Memory B cell (primary cell): Measurements from ENCODE around the gene EPB41L1.
"Not testable (repeated sequence)": the region's sequence is repeated elsewhere in the genome, so short reads cannot be mapped to it uniquely, and the experiment has no call there.

ENCODE experiments used
- ATAC-seq: fragments of 150-1000 bp; cut with Tn5 transposase; 2 replicates; pipeline ENCODE4 v1.10.0; 2021; ENCODE audit warnings: low read depth, mild to moderate bottlenecking, moderate library complexity
- DNase-seq, 2 donors: peaks; one replicate each; pipeline ENCODE4 v3.0.0; 2022; ENCODE audit warnings: low spot score in 2 of 2
- H3K27ac Mint-ChIP-seq: one replicate; pipeline ENCODE4 v1.8.0; 2022; ENCODE audit warnings: mild to moderate bottlenecking, moderate library complexity, mixed read lengths
- H3K27me3 Mint-ChIP-seq: one replicate; pipeline ENCODE4 v1.8.0; 2022; ENCODE audit warnings: mixed read lengths
- H3K36me3 Mint-ChIP-seq: one replicate; pipeline ENCODE4 v1.8.0; 2022; ENCODE audit warnings: mild to moderate bottlenecking, mixed read lengths
- H3K4me1 Mint-ChIP-seq: one replicate; pipeline ENCODE4 v1.8.0; 2022; ENCODE audit warnings: mixed read lengths
- H3K4me3 Mint-ChIP-seq: one replicate; pipeline ENCODE4 v1.8.0; 2022; ENCODE audit warnings: mild to moderate bottlenecking, moderate library complexity, mixed read lengths
- H3K9me3 Mint-ChIP-seq: one replicate; pipeline ENCODE4 v1.8.0; 2022; ENCODE audit warnings: mixed read lengths

EPB41L1 gene

GRCh38 chr20:36135159-36135558 is 19.4 kb upstream of the EPB41L1 start:
- Mint-ChIP-seq H3K36me3 (no peaks in the 10 kb centered on the region), H3K9me3 (no peaks in the 10 kb centered on the region), H3K27me3 (peaks cover 1% of the 10 kb centered on the region), H3K4me1 (peaks cover 9% of the 10 kb centered on the region), H3K27ac (no peak overlapping the region), H3K4me3 (no peak overlapping the region)
- DNase-seq (no peak), ATAC-seq (no peak)

GRCh38 chr20:36135821-36136220 is 18.7 kb upstream of the EPB41L1 start:
- no peak overlapping the region for H3K4me3 Mint-ChIP-seq
- H3K9me3 Mint-ChIP-seq, result no peaks in the 10 kb centered on the region
- no peak for ATAC-seq
- DNase-seq, result no peak
- H3K27me3 Mint-ChIP-seq, result peaks cover 1% of the 10 kb centered on the region
- no peak overlapping the region for H3K27ac Mint-ChIP-seq
- peaks cover 9% of the 10 kb centered on the region for H3K4me1 Mint-ChIP-seq
- H3K36me3 Mint-ChIP-seq, result no peaks in the 10 kb centered on the region

GRCh38 chr20:36137313-36137712 is 17.2 kb upstream of the EPB41L1 start:
- H3K9me3 Mint-ChIP-seq, DNase-seq, H3K27me3 Mint-ChIP-seq, H3K4me1 Mint-ChIP-seq, H3K27ac Mint-ChIP-seq, H3K4me3 Mint-ChIP-seq, H3K36me3 Mint-ChIP-seq, ATAC-seq: not testable (repeated sequence)

GRCh38 chr20:36141310-36141709 is 13.2 kb upstream of the EPB41L1 start:
- peaks cover 3% of the 10 kb centered on the region for H3K27me3 Mint-ChIP-seq
- ATAC-seq (no peak), DNase-seq (no peak)
- no peaks in the 10 kb centered on the region for H3K9me3 Mint-ChIP-seq
- no peak overlapping the region for H3K4me3 Mint-ChIP-seq
- peaks cover 18% of the 10 kb centered on the region for H3K4me1 Mint-ChIP-seq
- H3K27ac Mint-ChIP-seq, result no peak overlapping the region
- no peaks in the 10 kb centered on the region for H3K36me3 Mint-ChIP-seq

DNA sequence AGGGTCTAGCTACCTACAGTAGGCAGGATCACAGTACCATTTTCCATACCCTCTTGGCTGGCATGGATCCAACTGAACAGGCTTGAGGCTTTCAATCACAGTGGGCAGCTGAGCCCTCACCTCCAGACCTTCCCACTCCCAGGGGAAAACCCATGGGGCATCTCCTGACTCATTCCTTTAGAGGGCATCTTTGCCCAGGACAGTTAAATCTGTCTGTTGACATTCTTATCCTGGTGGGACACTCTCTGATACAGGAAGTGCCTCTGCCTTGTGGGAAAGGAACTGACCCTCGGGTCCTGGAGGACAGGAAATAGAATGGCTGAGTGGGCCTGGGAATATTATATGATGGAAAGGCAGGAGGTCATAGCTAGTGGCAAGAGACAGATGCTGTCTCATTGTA is 10.2 kb upstream of the EPB41L1 start:
- ATAC-seq (no peak), DNase-seq (no peak)
- H3K36me3 Mint-ChIP-seq, result no peaks in the 10 kb centered on the region
- no peak overlapping the region for H3K27ac Mint-ChIP-seq
- peaks cover 6% of the 10 kb centered on the region for H3K27me3 Mint-ChIP-seq
- H3K9me3 Mint-ChIP-seq, result no peaks in the 10 kb centered on the region
- H3K4me3 Mint-ChIP-seq, result no peak overlapping the region
- H3K4me1 Mint-ChIP-seq, result peaks cover 20% of the 10 kb centered on the region

DNA sequence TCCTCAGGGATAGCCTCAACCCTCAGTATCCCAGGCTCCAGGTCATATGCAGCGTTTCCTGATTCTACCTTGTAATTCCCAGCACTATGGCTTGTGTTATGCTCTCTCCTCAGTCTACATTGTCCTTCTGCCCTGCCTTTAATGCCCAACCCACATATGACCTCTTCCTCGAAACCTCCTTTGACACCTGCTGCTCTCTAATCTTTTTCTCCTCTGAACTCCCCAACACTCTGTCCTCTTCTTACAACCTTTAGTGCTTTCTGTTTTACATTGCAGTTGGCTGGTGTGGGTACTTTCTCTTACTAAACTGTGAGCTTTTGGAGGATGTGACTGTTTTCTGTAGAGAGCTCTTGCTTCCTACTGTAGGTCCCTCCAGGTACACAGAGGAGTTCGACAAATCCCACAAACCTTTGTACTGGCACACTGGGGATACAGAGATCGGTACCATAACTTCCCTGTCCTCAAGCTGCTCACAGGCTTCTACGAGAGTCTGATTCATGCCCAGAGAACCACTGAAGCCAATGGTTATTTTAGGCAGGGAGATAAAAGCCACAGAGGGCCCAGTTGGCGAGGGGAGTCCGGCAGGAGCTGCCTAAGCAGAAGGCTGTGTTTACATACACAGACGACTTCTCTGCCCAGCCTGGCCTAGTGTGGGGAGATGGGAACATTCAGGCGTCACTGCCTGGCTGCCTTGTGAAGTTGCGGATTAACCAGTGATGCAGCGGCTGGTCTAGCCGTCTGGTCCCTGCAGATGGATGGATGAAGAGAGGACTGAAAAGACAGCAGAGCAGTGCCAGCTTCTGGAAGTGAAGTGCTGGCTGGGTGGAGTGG is 8.4 kb upstream of the EPB41L1 start:
- no peak overlapping the region for H3K4me3 Mint-ChIP-seq
- no peaks in the 10 kb centered on the region for H3K9me3 Mint-ChIP-seq
- no peak overlapping the region for H3K27ac Mint-ChIP-seq
- no peak for DNase-seq
- no peak for ATAC-seq
- H3K36me3 Mint-ChIP-seq, result no peaks in the 10 kb centered on the region
- peaks cover 21% of the 10 kb centered on the region for H3K4me1 Mint-ChIP-seq
- peaks cover 6% of the 10 kb centered on the region for H3K27me3 Mint-ChIP-seq

DNA sequence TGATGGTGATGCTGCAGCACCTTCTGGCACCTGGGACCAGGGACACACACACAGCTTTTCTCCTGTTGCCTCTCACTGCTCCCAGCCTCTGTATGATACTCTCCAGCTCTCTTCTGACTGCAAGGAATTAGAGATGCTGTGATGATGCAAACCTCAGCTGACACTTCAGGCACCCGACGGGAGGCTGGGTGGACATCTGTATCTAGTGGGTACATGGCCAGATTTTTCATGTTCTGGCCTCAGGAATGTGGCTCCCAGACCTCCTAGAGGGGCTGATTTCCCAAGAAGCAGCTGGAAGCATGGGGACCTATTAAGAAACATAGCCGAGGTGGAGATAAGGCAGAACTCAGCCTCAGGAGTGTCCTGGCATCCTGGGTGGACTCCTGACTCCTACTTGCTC is 6.8 kb upstream of the EPB41L1 start:
- peaks cover 9% of the 10 kb centered on the region for H3K27me3 Mint-ChIP-seq
- H3K4me1 Mint-ChIP-seq, result peaks cover 15% of the 10 kb centered on the region
- ATAC-seq (no peak), DNase-seq (no peak)
- H3K36me3 Mint-ChIP-seq, result no peaks in the 10 kb centered on the region
- no peak overlapping the region for H3K4me3 Mint-ChIP-seq
- H3K27ac Mint-ChIP-seq, result no peak overlapping the region
- H3K9me3 Mint-ChIP-seq, result no peaks in the 10 kb centered on the region

GRCh38 chr20:36148439-36148838 is 6.1 kb upstream of the EPB41L1 start:
- Mint-ChIP-seq H3K4me1 (peaks cover 8% of the 10 kb centered on the region), H3K4me3 (no peak overlapping the region), H3K36me3 (no peaks in the 10 kb centered on the region), H3K27me3 (peaks cover 16% of the 10 kb centered on the region), H3K9me3 (no peaks in the 10 kb centered on the region), H3K27ac (no peak overlapping the region)
- ATAC-seq, result no peak
- no peak for DNase-seq

GRCh38 chr20:36149012-36149411 is 5.5 kb upstream of the EPB41L1 start:
- H3K27ac Mint-ChIP-seq, result no peak overlapping the region
- H3K4me1 Mint-ChIP-seq, result peaks cover 6% of the 10 kb centered on the region
- ATAC-seq (no peak), DNase-seq (no peak)
- H3K27me3 Mint-ChIP-seq, result peaks cover 16% of the 10 kb centered on the region
- no peaks in the 10 kb centered on the region for H3K9me3 Mint-ChIP-seq
- H3K4me3 Mint-ChIP-seq, result no peak overlapping the region
- no peaks in the 10 kb centered on the region for H3K36me3 Mint-ChIP-seq

DNA sequence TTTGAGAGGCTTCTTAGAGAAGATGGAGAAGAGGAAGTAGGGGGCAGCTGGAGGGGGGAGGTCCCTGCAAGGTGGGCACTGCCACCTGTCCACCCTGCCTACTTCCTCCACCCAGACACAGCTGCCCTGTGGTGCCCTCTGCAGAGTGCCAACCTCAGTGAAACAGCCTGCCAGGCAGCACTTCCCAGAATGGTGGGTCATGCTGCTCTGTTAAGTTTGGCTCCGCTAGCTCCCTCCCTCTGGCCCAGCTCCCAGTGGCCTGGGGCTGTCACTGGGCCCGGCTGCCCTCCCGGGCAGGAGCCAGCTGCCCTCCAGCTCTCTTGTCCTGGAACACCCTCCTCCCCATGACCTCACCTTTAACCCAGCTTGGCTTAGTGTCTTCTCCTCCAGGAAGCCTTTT is 5.1 kb upstream of the EPB41L1 start:
- no peak for ATAC-seq
- no peak overlapping the region for H3K27ac Mint-ChIP-seq
- no peak for DNase-seq
- H3K36me3 Mint-ChIP-seq, result no peaks in the 10 kb centered on the region
- no peak overlapping the region for H3K4me3 Mint-ChIP-seq
- peaks cover 6% of the 10 kb centered on the region for H3K4me1 Mint-ChIP-seq
- no peaks in the 10 kb centered on the region for H3K9me3 Mint-ChIP-seq
- H3K27me3 Mint-ChIP-seq, result peaks cover 16% of the 10 kb centered on the region

- no peak for DNase-seq
- no peak for ATAC-seq
- Mint-ChIP-seq H3K4me1 (peaks cover 8% of the 10 kb centered on the region), H3K9me3 (no peaks in the 10 kb centered on the region), H3K36me3 (no peaks in the 10 kb centered on the region), H3K27me3 (peaks cover 18% of the 10 kb centered on the region), H3K4me3 (no peak overlapping the region), H3K27ac (no peak overlapping the region)
Observed at GRCh38 chr20:36150489-36150846, 4.1 kb upstream of the EPB41L1 start.

DNA sequence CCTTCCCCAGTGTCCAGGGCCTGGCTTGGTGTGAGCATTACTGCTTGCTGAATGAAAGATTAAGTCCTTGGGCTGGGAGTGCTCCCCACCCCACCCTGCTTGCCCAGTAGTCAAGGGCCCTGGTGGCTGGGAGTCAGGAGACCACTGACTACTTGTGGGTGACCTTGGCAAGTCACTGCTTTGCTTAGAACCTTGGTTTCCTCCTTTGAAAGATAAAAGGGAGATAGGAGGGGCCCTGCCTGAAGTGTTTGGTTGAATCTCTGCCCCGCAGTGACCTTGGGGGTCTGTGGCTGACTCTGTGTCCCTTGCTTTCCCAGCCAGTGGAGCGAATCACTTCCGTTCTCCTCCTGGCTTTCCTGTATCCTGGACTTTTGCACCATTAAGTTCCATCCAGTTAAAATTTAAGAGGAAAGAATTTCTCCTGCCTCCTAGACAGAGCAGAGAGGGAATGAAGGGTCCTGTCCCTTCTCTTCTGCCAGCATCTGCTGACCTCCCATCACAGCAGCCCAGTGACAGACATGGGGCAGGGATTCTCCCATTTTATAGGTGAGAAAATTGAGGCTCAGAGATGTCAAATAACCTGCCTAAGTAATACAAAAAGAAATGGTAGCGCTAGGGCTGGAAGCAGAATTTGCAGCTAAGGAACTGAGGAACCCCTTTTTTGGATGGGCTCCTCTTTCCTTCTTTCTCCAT is 3.5 kb upstream of the EPB41L1 start:
- Mint-ChIP-seq H3K27ac (no peak overlapping the region), H3K9me3 (no peaks in the 10 kb centered on the region), H3K4me1 (peaks cover 5% of the 10 kb centered on the region), H3K4me3 (no peak overlapping the region), H3K36me3 (no peaks in the 10 kb centered on the region), H3K27me3 (peaks cover 15% of the 10 kb centered on the region)
- DNase-seq, result no peak
- no peak for ATAC-seq

DNA sequence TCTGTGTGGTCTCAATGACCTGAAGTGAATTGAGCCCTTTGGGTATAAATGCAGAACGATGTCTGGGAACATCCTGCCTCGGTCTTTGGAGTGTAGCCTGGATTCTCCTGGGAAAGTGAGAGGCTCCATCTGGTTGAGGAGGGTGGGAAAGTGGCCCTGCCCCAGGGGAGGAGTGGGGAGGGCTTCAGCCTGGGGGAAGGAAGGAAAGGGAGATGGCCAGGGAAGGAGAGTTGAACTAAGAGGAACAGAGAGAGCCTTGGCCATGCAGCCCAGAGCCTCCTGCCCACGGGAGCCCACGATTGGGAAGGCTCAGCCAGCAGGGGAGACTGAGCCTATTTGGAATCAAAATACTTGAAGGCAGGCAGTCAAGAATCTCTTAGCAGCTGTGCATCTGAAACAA is 2.3 kb upstream of the EPB41L1 start:
- no peaks in the 10 kb centered on the region for H3K36me3 Mint-ChIP-seq
- H3K4me3 Mint-ChIP-seq, result no peak overlapping the region
- peaks cover 13% of the 10 kb centered on the region for H3K27me3 Mint-ChIP-seq
- no peak overlapping the region for H3K27ac Mint-ChIP-seq
- H3K9me3 Mint-ChIP-seq, result no peaks in the 10 kb centered on the region
- ATAC-seq (no peak), DNase-seq (no peak)
- peaks cover 11% of the 10 kb centered on the region for H3K4me1 Mint-ChIP-seq

GRCh38 chr20:36153204-36153603 is 1.3 kb upstream of the EPB41L1 start:
- H3K36me3 Mint-ChIP-seq, result no peaks in the 10 kb centered on the region
- H3K27ac Mint-ChIP-seq, result no peak overlapping the region
- H3K27me3 Mint-ChIP-seq, result peaks cover 13% of the 10 kb centered on the region
- no peak for ATAC-seq
- no peak for DNase-seq
- no peaks in the 10 kb centered on the region for H3K9me3 Mint-ChIP-seq
- peaks cover 11% of the 10 kb centered on the region for H3K4me1 Mint-ChIP-seq
- no peak overlapping the region for H3K4me3 Mint-ChIP-seq
